Thymus (tissue), 14 donors: ENCODE measurements around the gene BHLHA15. TPM values are rescaled to one million over a fixed set of nuclear protein-coding genes. Genes with fewer than 3 reads are reported as not detected.

Experiments
- DNase-seq, 9 donors: peaks; one replicate each; pipeline ENCODE4 v3.0.0-alpha.2; 2013; ENCODE audit warnings: low spot score in 9 of 9, low read depth in 6 of 9, missing footprints in 1 of 9
- H3K27ac ChIP-seq, 2 donors: one replicate each; pipeline ENCODE4 v1.5.1; 2013; ENCODE audit warnings: control low read depth in 1 of 2, low read depth in 1 of 2, low read length in 1 of 2, mild to moderate bottlenecking in 1 of 2, moderate library complexity in 1 of 2
- H3K27me3 ChIP-seq, 2 donors: one replicate each; pipeline ENCODE4 v1.5.1; 2013; ENCODE audit warnings: low read length in 1 of 2; ENCODE audit not compliant: control insufficient read depth in 2 of 2, insufficient read depth in 1 of 2
- H3K36me3 ChIP-seq, 2 donors: one replicate each; pipeline ENCODE4 v1.5.1; 2013; ENCODE audit warnings: low read length in 1 of 2, mild to moderate bottlenecking in 1 of 2, moderate library complexity in 1 of 2; ENCODE audit not compliant: control insufficient read depth in 2 of 2, insufficient read depth in 2 of 2
- H3K4me1 ChIP-seq, 2 donors: one replicate each; pipeline ENCODE4 v1.5.1; 2013; ENCODE audit warnings: low read length in 2 of 2; ENCODE audit not compliant: control insufficient read depth in 2 of 2, insufficient read depth in 2 of 2
- H3K4me3 ChIP-seq, 2 donors: one replicate each; pipeline ENCODE4 v1.5.1; 2013; ENCODE audit warnings: low read length in 2 of 2, control low read depth in 1 of 2, mild to moderate bottlenecking in 1 of 2
- H3K9me3 ChIP-seq, 2 donors: one replicate each; pipeline ENCODE4 v1.5.1; 2013; ENCODE audit warnings: low read length in 1 of 2, mild to moderate bottlenecking in 1 of 2; ENCODE audit not compliant: control insufficient read depth in 2 of 2, insufficient read depth in 1 of 2
- WGBS: extraction: QIAGEN DNeasy Blood & Tissue Kit; methylation state at CpG from one replicate; pipeline ENCODE4 v1.1.7; 2013; 5-methylcytosine and 5-hydroxymethylcytosine counted together
- long read RNA-seq, 10 donors: transcript quantifications; one replicate each; lab custom pipeline, GENCODE V29; 2026
- polyA plus RNA-seq: library from polyadenylated mRNA; stranded (reverse); fragments of 200-250 nt; gene quantifications from one replicate; pipeline ENCODE4 v1.2.3, GENCODE V29; 2013
- total RNA-seq: library from RNA; stranded (reverse); fragments of 120-200 nt; gene quantifications from one replicate; pipeline ENCODE4 v1.2.4, GENCODE V29; 2013
- donor health status: healthy.

The BHLHA15 gene
- total RNA-seq = not detected
- 0.07 TPM for polyA plus RNA-seq
- long read RNA-seq, donor 1 = 0 reads
- long read RNA-seq, donor 2 = 0 reads
- long read RNA-seq, donor 3 = 0 reads
- long read RNA-seq, donor 4 = 0 reads
- long read RNA-seq, donor 5 = 0 reads
- long read RNA-seq, donor 6 = 0 reads
- long read RNA-seq, donor 7 = 0 reads
- long read RNA-seq, donor 8 = 0 reads
- long read RNA-seq, donor 9 = 0 reads
- long read RNA-seq, donor 10 = 0 reads

DNA sequence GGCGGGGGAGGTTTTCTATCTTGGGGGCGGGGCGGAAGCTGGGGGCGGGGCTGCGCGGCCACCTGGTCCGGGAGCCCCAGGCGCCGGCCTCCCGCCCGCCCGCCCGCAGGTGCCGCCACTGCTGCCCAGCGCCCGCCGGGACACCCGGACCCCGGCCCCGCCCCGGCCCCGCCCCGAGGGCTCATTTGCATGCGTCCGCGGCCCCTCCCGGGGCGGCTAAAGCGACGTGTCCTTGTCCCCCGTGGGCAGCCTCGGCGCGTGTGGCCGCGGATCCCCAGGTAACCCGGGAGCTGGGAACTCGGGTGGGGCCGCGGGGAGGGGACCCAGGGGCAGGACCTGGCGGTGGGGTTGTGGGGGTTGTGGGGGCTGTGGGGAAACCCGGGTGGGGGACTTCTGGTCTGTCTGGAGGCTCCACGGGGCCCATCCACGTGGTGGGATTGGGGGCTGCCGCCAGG is at the start of gene BHLHA15:
BHLHA15 (plus strand) TSS at position 219 of the 455 bp plus-strand sequence. CDS start 871 bp downstream, outside the sequence.
- DNase-seq = peak in 1 of 9 donors; percentile 23
- WGBS = 2% methylated on average over 45 of the region's 45 CpGs
- H3K27ac ChIP-seq = no peak within 1 kb of the TSS
- peaks cover 5 to 16% of the 10 kb centered on the region in 2 donors for H3K27me3 ChIP-seq
- H3K9me3 ChIP-seq = no peaks in the 10 kb centered on the region
- H3K36me3 ChIP-seq = peaks cover 10 to 21% of the 10 kb centered on the region in 2 donors
- H3K4me3 ChIP-seq = peak within 1 kb of the TSS in 1 of 2 donors; percentile 42
- peaks cover 2 to 9% of the 10 kb centered on the region in 2 donors for H3K4me1 ChIP-seq

GRCh38 chr7:98162758-98163157 is 48.5 kb upstream of the BHLHA15 start:
- H3K9me3 ChIP-seq = no peaks in the 10 kb centered on the region
- whole genome bisulfite sequencing = 94% methylated on average over 3 of the region's 3 CpGs
- no peak for DNase-seq
- peaks cover 8 to 12% of the 10 kb centered on the region in 2 donors for H3K36me3 ChIP-seq
- no peak overlapping the region for H3K27ac ChIP-seq
- no peak overlapping the region for H3K4me3 ChIP-seq
- peaks cover 0 to 3% of the 10 kb centered on the region in 2 donors for H3K4me1 ChIP-seq
- no peaks in the 10 kb centered on the region for H3K27me3 ChIP-seq

DNA sequence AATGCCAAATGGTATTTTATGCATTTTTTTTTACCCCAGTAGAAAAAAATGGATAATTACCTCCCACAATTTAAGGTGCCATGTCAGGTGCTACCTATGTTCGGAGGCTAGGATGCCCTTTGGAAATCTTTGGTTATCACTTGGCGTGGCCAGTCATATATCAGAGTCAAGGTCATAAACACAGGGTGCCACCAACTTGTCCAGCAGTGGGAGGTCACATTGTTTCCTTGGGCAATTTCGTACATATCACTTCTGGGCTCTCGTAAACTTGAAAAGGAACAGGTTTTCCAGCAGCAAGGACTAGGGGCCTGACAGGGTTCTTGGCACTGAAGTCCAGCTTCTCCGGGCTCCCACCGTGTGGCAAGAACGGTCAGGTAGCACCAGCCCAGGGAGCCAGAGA is 48.0 kb upstream of the BHLHA15 start:
- no peaks in the 10 kb centered on the region for H3K9me3 ChIP-seq
- DNase-seq = no peak
- H3K27ac ChIP-seq = no peak overlapping the region
- no peak overlapping the region for H3K4me3 ChIP-seq
- H3K4me1 ChIP-seq = peaks cover 0 to 3% of the 10 kb centered on the region in 2 donors
- no peaks in the 10 kb centered on the region for H3K27me3 ChIP-seq
- peaks cover 6 to 10% of the 10 kb centered on the region in 2 donors for H3K36me3 ChIP-seq
- WGBS = 98% methylated on average over 7 of the region's 7 CpGs

GRCh38 chr7:98163704-98164494 is 47.3 kb upstream of the BHLHA15 start:
- Histone ChIP-seq H3K4me3 (no peak overlapping the region), H3K27me3 (no peaks in the 10 kb centered on the region), H3K4me1 (peaks cover 0 to 3% of the 10 kb centered on the region in 2 donors), H3K27ac (no peak overlapping the region), H3K9me3 (no peaks in the 10 kb centered on the region), H3K36me3 (peaks cover 4 to 10% of the 10 kb centered on the region in 2 donors)
- no peak for DNase-seq
- WGBS = 93% methylated on average over 16 of the region's 16 CpGs

DNA sequence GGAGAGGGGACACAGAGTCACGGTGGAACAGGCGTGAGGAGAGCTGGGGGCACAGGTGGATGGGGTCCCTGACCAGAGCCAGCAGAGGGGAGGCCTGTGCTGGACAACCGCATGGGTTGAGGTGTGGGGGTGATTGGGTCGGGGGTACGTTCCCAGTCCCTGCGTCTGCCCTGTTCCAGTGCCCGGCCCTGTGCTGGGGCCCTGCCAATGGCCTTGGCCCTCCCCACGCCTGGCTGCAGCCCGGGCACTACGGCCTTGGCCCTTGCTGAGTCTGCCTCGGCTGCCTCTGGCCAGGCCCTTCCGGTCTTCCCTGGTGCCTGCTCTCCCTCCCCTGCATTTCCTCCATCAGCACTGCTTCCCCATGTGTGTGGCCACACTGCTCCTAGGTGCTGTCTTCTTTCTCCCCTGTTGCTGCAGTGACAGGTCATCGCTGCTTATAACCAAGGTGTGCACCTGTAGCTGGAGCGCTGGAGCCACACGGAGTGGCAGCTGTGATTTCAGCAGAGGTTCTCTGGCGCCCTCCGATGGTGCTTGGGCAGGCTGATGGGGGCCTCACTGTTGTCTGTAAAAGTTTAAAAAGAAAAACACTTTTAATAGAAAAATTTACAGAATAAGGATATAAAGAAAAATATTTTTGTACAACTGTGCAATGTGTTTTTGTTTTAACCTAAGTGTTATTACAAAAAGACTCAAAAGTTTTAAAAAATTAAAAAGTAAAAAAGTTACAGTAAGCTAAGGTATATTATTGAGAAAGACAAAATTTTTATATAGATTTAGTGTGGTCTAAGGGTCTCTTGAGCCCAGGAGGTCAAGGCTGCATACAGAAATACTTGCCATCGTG is 45.2 kb upstream of the BHLHA15 start:
- DNase-seq = peak in 8 of 9 donors; percentile 2 to 46 (median 7)
- WGBS = 84% methylated on average over 18 of the region's 18 CpGs

DNA sequence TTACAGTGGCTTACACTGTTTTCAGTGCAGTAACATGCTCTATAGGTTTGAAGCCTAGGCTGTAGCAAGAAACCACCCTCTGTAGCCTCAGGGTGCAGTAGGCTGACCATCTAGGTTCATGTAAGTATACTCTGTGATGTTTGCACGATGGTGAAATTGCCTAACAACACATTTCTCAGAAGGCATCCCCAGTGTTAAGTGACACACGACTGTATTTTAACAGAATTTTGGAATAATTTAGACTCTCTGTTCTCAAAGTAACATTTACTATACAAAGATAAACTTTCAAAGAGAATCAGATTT is 44.6 kb upstream of the BHLHA15 start:
- peaks cover 0 to 3% of the 10 kb centered on the region in 2 donors for H3K4me1 ChIP-seq

More for the DNA sequence above, 45.2 kb upstream of the BHLHA15 start:
- Histone ChIP-seq H3K4me1 (peaks cover 0 to 3% of the 10 kb centered on the region in 2 donors), H3K4me3 (no peak overlapping the region), H3K27ac (no peak overlapping the region), H3K9me3 (no peaks in the 10 kb centered on the region), H3K27me3 (no peaks in the 10 kb centered on the region), H3K36me3 (peaks cover 3 to 6% of the 10 kb centered on the region in 2 donors)

DNA sequence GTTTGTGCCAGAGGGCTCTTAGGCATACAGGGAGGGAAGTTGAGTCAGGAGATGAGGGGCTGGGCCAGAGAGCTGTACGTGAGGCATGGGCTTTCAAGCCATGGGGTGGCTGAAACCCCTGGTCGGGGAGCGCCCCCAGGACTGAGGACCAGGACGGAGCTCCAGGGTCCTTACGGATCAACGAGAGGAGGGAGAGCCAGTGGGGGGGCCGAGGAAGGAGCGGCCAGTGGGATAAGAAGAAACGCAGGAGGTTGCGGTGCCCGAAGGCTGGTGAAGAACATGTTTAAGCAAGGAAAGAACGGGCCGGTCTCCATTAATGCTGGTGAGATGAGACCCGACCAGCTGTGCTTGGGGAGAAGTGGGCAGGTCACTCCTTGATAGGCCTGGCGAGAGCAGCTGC is 43.6 kb upstream of the BHLHA15 start:
- H3K9me3 ChIP-seq = no peaks in the 10 kb centered on the region
- 98% methylated on average over 15 of the region's 15 CpGs for WGBS
- H3K36me3 ChIP-seq = peaks cover 9 to 14% of the 10 kb centered on the region in 2 donors
- no peak overlapping the region for H3K27ac ChIP-seq
- DNase-seq = no peak
- no peaks in the 10 kb centered on the region for H3K27me3 ChIP-seq
- H3K4me3 ChIP-seq = no peak overlapping the region
- H3K4me1 ChIP-seq = peaks cover 0 to 3% of the 10 kb centered on the region in 2 donors

More for the DNA sequence above, 44.6 kb upstream of the BHLHA15 start:
- Histone ChIP-seq H3K27ac (no peak overlapping the region), H3K27me3 (no peaks in the 10 kb centered on the region), H3K9me3 (no peaks in the 10 kb centered on the region), H3K4me3 (no peak overlapping the region), H3K36me3 (peaks cover 6 to 9% of the 10 kb centered on the region in 2 donors)
- DNase-seq = no peak
- WGBS = 93% methylated on average over 2 of the region's 2 CpGs

DNA sequence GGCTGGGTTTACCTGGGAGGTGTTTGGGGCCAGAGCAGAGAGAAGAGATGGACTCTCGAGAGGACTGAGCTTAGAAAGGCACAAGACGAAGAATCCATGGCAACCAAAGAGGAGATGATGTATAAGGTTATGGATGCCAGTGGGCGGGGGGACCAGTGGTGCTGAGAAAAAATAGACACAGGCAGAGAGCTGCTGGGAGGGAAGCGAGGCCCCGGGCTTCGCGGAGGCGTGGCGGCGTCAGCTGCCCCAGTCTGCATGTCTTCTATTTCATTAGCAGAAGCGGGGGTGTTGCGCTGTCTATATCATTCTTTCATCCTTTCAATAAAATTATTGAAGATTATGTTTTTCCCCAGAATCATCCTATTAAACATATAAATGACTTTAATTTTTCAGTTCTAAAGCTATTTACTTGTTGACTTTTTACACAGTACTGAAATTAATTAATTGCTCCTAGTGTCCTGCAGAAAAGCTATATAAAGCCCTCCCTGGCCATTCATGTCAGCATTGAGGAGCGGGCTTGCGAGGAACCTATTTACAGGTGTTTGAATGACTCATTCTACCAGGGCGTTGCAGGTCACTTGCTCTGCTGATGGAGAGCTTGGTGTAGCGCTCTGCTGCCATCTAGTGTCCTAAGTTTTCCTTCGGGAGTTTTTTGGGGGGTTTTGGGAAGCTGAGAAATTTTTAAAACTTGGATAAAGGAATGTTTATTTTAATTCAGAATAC is 42.9 kb upstream of the BHLHA15 start:
- H3K36me3 ChIP-seq = peaks cover 9 to 14% of the 10 kb centered on the region in 2 donors
- no peaks in the 10 kb centered on the region for H3K9me3 ChIP-seq
- peak in 7 of 9 donors; percentile 34 to 76 (median 52) for DNase-seq
- H3K4me3 ChIP-seq = no peak overlapping the region
- H3K4me1 ChIP-seq = peaks cover 0 to 3% of the 10 kb centered on the region in 2 donors
- H3K27ac ChIP-seq = no peak overlapping the region
- no peaks in the 10 kb centered on the region for H3K27me3 ChIP-seq
- WGBS = 84% methylated on average over 17 of the region's 17 CpGs
